ENCODE results near the gene MAFB. TPM values are rescaled to one million over a fixed set of nuclear protein-coding genes. Genes with fewer than 3 reads are reported as not detected.

Gene MAFB
- total and polyA plus RNA-seq, 4 donors, result 9.7 to 12.9 (median 11.4) TPM

DNA sequence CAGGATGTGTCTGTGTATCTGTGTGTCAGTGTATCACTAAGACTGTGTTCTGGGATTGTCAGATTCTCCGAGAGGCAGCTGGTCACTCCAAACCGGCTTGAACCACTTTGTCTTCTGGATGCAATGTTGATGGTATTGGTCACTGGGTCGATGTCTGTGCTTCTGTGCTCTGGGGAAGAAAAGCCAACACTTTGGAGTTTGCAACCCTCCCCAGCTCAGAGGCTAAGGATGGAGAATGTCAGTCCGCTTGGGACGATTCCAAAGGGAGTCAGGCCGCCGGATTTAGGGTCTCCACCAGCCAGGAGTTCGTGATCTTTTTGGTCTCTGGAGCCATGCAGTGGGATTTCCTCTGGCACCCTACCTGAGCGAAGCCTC lies 5.2 kb downstream of the MAFB start:
- TF ChIP-seq, protein P1, sequence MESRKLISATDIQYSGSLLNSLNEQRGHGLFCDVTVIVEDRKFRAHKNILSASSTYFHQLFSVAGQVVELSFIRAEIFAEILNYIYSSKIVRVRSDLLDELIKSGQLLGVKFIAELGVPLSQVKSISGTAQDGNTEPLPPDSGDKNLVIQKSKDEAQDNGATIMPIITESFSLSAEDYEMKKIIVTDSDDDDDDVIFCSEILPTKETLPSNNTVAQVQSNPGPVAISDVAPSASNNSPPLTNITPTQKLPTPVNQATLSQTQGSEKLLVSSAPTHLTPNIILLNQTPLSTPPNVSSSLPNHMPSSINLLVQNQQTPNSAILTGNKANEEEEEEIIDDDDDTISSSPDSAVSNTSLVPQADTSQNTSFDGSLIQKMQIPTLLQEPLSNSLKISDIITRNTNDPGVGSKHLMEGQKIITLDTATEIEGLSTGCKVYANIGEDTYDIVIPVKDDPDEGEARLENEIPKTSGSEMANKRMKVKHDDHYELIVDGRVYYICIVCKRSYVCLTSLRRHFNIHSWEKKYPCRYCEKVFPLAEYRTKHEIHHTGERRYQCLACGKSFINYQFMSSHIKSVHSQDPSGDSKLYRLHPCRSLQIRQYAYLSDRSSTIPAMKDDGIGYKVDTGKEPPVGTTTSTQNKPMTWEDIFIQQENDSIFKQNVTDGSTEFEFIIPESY (IDR thresholded peaks at IDR 0.05), result no peak
- no peak for TF ChIP-seq YY1 (IDR thresholded peaks at IDR 0.05)
- no peak for TF ChIP-seq FOXA2 (IDR thresholded peaks at IDR 0.05)
- no peak for TF ChIP-seq HNF4G (IDR thresholded peaks at IDR 0.05)
- H3K9ac ChIP-seq (ENCODE audit: low read depth in 1 of 2, low read length in 2 of 2), result peak overlapping the region in 1 of 2 donors; percentile 52
- peaks cover 12 to 60% (median 36%) of the 10 kb centered on the region in 4 donors for H3K4me1 ChIP-seq (ENCODE audit: control insufficient read depth in 4 of 4, insufficient read depth in 4 of 4, low read length in 3 of 4)
- H3K27me3 ChIP-seq (ENCODE audit: control insufficient read depth in 4 of 4, insufficient read depth in 4 of 4, low read length in 3 of 4), result no peaks in the 10 kb centered on the region
- no peaks in the 10 kb centered on the region for H3K36me3 ChIP-seq (ENCODE audit: control insufficient read depth in 4 of 4, insufficient read depth in 3 of 4, low read depth in 1 of 4, low read length in 3 of 4)
- H3K27ac ChIP-seq (ENCODE audit: low read depth in 1 of 2, low read length in 2 of 2), result peak overlapping the region; percentile 73 to 83
- no peaks in the 10 kb centered on the region for H3K9me3 ChIP-seq (ENCODE audit: control insufficient read depth in 4 of 4, low read length in 3 of 4)
- WGBS, result 22% methylated on average over 9 of the region's 9 CpGs
- H3K4me3 ChIP-seq (ENCODE audit: low read depth in 1 of 3, low read length in 3 of 3), result peak overlapping the region; percentile 49 to 91 (median 53)
- DNase-seq (ENCODE audit: low spot score), result no peak

DNA sequence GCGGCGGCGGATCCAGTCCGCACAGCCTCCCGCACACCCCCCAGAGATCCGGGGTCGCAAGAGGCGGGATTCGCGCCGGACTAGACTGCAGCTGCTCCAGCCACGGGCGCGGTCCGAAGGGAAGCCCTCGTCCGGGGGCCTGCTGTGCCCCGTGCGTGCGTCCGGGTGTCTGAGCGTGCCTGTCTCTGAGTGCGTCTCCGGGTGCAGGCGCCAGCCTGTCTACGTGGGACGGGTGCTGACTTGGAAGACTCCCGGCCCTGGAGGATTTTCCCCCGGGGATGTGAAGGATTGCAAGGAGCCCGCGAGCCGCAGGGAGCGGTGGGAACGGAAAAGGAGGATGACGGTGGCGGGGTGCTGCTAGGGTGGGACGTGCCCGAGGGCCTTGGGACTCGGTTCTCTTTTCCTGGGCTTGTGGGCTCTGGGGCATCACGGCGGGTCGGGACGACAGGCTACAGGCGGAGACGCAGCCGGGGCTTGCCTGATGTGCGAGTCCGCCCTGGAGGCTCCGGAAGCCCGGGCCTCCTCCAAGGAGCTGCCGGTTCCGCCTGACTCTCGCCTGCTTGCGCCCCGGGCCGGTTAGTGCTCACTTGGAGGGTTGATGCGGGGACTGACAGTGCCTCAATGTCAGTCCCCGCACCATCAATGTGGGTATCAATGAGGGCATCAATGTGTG lies 5.7 kb downstream of the MAFB start:
- TF ChIP-seq EGR1 (IDR thresholded peaks at IDR 0.05; ENCODE audit: low read depth in 2 of 2) (no peak), GABPA (IDR thresholded peaks at IDR 0.05 in 1 of 2, conservative IDR thresholded peaks at IDR 0.05 in 1 of 2) (no peak), RXRA (IDR thresholded peaks at IDR 0.05) (no peak), SP1 (IDR thresholded peaks at IDR 0.05) (no peak), FOXA1 (IDR thresholded peaks at IDR 0.05) (no peak), TAF1 (conservative IDR thresholded peaks at IDR 0.05) (no peak), JUND (IDR thresholded peaks at IDR 0.05) (no peak), RAD21 (IDR thresholded peaks at IDR 0.05) (no peak), FOXA2 (IDR thresholded peaks at IDR 0.05) (no peak), HNF4A (conservative IDR thresholded peaks at IDR 0.05) (no peak), NR2F2 (IDR thresholded peaks at IDR 0.05) (no peak), YY1 (IDR thresholded peaks at IDR 0.05) (no peak), HNF4G (IDR thresholded peaks at IDR 0.05) (no peak)
- TF ChIP-seq, protein P2, sequence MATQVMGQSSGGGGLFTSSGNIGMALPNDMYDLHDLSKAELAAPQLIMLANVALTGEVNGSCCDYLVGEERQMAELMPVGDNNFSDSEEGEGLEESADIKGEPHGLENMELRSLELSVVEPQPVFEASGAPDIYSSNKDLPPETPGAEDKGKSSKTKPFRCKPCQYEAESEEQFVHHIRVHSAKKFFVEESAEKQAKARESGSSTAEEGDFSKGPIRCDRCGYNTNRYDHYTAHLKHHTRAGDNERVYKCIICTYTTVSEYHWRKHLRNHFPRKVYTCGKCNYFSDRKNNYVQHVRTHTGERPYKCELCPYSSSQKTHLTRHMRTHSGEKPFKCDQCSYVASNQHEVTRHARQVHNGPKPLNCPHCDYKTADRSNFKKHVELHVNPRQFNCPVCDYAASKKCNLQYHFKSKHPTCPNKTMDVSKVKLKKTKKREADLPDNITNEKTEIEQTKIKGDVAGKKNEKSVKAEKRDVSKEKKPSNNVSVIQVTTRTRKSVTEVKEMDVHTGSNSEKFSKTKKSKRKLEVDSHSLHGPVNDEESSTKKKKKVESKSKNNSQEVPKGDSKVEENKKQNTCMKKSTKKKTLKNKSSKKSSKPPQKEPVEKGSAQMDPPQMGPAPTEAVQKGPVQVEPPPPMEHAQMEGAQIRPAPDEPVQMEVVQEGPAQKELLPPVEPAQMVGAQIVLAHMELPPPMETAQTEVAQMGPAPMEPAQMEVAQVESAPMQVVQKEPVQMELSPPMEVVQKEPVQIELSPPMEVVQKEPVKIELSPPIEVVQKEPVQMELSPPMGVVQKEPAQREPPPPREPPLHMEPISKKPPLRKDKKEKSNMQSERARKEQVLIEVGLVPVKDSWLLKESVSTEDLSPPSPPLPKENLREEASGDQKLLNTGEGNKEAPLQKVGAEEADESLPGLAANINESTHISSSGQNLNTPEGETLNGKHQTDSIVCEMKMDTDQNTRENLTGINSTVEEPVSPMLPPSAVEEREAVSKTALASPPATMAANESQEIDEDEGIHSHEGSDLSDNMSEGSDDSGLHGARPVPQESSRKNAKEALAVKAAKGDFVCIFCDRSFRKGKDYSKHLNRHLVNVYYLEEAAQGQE (IDR thresholded peaks at IDR 0.05), result no peak
- TF ChIP-seq, protein P3, sequence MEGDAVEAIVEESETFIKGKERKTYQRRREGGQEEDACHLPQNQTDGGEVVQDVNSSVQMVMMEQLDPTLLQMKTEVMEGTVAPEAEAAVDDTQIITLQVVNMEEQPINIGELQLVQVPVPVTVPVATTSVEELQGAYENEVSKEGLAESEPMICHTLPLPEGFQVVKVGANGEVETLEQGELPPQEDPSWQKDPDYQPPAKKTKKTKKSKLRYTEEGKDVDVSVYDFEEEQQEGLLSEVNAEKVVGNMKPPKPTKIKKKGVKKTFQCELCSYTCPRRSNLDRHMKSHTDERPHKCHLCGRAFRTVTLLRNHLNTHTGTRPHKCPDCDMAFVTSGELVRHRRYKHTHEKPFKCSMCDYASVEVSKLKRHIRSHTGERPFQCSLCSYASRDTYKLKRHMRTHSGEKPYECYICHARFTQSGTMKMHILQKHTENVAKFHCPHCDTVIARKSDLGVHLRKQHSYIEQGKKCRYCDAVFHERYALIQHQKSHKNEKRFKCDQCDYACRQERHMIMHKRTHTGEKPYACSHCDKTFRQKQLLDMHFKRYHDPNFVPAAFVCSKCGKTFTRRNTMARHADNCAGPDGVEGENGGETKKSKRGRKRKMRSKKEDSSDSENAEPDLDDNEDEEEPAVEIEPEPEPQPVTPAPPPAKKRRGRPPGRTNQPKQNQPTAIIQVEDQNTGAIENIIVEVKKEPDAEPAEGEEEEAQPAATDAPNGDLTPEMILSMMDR (IDR thresholded peaks at IDR 0.05; ENCODE audit: low read depth, low read length, missing input control), result no peak
- TF ChIP-seq, protein P4, sequence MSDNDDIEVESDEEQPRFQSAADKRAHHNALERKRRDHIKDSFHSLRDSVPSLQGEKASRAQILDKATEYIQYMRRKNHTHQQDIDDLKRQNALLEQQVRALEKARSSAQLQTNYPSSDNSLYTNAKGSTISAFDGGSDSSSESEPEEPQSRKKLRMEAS (IDR thresholded peaks at IDR 0.05), result no peak
- TF ChIP-seq, protein P5, sequence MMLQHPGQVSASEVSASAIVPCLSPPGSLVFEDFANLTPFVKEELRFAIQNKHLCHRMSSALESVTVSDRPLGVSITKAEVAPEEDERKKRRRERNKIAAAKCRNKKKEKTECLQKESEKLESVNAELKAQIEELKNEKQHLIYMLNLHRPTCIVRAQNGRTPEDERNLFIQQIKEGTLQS (IDR thresholded peaks at IDR 0.05), result no peak
- TF ChIP-seq, protein P1 (IDR thresholded peaks at IDR 0.05), result no peak

More for the DNA sequence above, 5.7 kb downstream of the MAFB start:
- DNase-seq (ENCODE audit: low spot score), result no peak
- Histone ChIP-seq H3K9me3 (ENCODE audit: control insufficient read depth in 4 of 4, low read length in 3 of 4) (no peaks in the 10 kb centered on the region), H3K4me3 (ENCODE audit: low read depth in 1 of 3, low read length in 3 of 3) (peak overlapping the region; percentile 49 to 91 (median 53)), H3K9ac (ENCODE audit: low read depth in 1 of 2, low read length in 2 of 2) (peak overlapping the region; percentile 52 to 57), H3K27me3 (ENCODE audit: control insufficient read depth in 4 of 4, insufficient read depth in 4 of 4, low read length in 3 of 4) (no peaks in the 10 kb centered on the region), H3K27ac (ENCODE audit: low read depth in 1 of 2, low read length in 2 of 2) (peak overlapping the region; percentile 73 to 83), H3K36me3 (ENCODE audit: control insufficient read depth in 4 of 4, insufficient read depth in 3 of 4, low read depth in 1 of 4, low read length in 3 of 4) (no peaks in the 10 kb centered on the region), H3K4me1 (ENCODE audit: control insufficient read depth in 4 of 4, insufficient read depth in 4 of 4, low read length in 3 of 4) (peaks cover 12 to 61% (median 39%) of the 10 kb centered on the region in 4 donors)
- 12% methylated on average over 58 of the region's 58 CpGs for WGBS

Measured in liver (tissue), 9 donors.